GM12878 (cell line): Measurements from ENCODE around the gene TMEM163. TPM values are rescaled to one million over a fixed set of nuclear protein-coding genes. Genes with fewer than 3 reads are reported as not detected.

ENCODE experiments used
- BACH1 ChIP-seq: fragments of 450-650 bp; IDR thresholded peaks from 2 replicates; pipeline ENCODE4 v1.6.1; 2017; ENCODE audit warnings: mild to moderate bottlenecking, borderline replicate concordance
- BMI1 ChIP-seq: fragments of 450-650 bp; IDR thresholded peaks from 2 replicates; pipeline ENCODE4 v1.6.1; 2016; ENCODE audit warnings: mild to moderate bottlenecking, moderate library complexity, borderline replicate concordance
- CREB1 ChIP-seq: IDR thresholded peaks from 2 replicates; pipeline ENCODE4 v1.6.1; 2012; ENCODE audit warnings: low read depth, mild to moderate bottlenecking, inconsistent platforms
- DPF2 ChIP-seq: fragments of 450-650 bp; IDR thresholded peaks from 2 replicates; pipeline ENCODE4 v1.6.1; 2017; ENCODE audit warnings: mild to moderate bottlenecking
- EED ChIP-seq: sonication (generic); IDR thresholded peaks from 2 replicates; pipeline ENCODE4 v1.6.1; 2016; ENCODE audit warnings: antibody characterized with exemption, low read depth
- EP300 ChIP-seq, 2 experiments: fragments of 150-350 bp in 1 of 2; IDR thresholded peaks; 2 replicates each; pipeline ENCODE4 v1.6.1; 2011 to 2012; ENCODE audit warnings: low read depth in 2 of 2, low read length in 2 of 2, borderline replicate concordance in 1 of 2, improper control_type of control experiment in 1 of 2, inconsistent platforms in 1 of 2; ENCODE audit not compliant: control insufficient read depth in 1 of 2
- ESRRA ChIP-seq: IDR thresholded peaks from 2 replicates; pipeline ENCODE4 v1.6.1; 2012; ENCODE audit warnings: mild to moderate bottlenecking, low read length, improper control_type of control experiment
- ETV6 ChIP-seq, 2 experiments: fragments of 450-650 bp in 1 of 2; IDR thresholded peaks in 1 of 2; conservative IDR thresholded peaks in 1 of 2; 2 replicates each; pipeline ENCODE4 v1.6.1; 2014; ENCODE audit warnings: antibody characterized with exemption in 1 of 2, borderline replicate concordance in 1 of 2, low read depth in 1 of 2, mild to moderate bottlenecking in 1 of 2, moderate library complexity in 1 of 2
- GABPA ChIP-seq: IDR thresholded peaks from 2 replicates; pipeline ENCODE4 v1.6.1; 2014; ENCODE audit warnings: antibody characterized with exemption, low read depth, mild to moderate bottlenecking, inconsistent platforms
- HDGF ChIP-seq: fragments of 450-650 bp; IDR thresholded peaks from 2 replicates; pipeline ENCODE4 v1.6.1; 2016; ENCODE audit warnings: antibody characterized with exemption
- MXI1 ChIP-seq: fragments of 150-350 bp; IDR thresholded peaks from 2 replicates; pipeline ENCODE4 v1.6.1; 2011; ENCODE audit warnings: low read depth, mild to moderate bottlenecking, inconsistent platforms, low read length, improper control_type of control experiment
- MYB ChIP-seq: fragments of 150-350 bp; IDR thresholded peaks from 2 replicates; pipeline ENCODE4 v1.6.1; 2014; ENCODE audit warnings: mild to moderate bottlenecking, low read depth, low read length, borderline replicate concordance
- PAX8 ChIP-seq: fragments of 450-650 bp; IDR thresholded peaks from 2 replicates; pipeline ENCODE4 v1.6.1; 2017; ENCODE audit warnings: mild to moderate bottlenecking, moderate library complexity
- RFX5 ChIP-seq: IDR thresholded peaks from 2 replicates; pipeline ENCODE4 v1.6.1; 2011; ENCODE audit warnings: low read depth, low read length, improper control_type of control experiment
- RUNX3 ChIP-seq: IDR thresholded peaks from 2 replicates; pipeline ENCODE4 v1.6.1; 2012; ENCODE audit warnings: low read length, inconsistent platforms
- SMARCA5 ChIP-seq: fragments of 450-650 bp; IDR thresholded peaks from 2 replicates; pipeline ENCODE4 v1.6.1; 2017; ENCODE audit warnings: mild to moderate bottlenecking
- SREBF1 ChIP-seq: IDR thresholded peaks from 2 replicates; pipeline ENCODE4 v1.6.1; 2012; ENCODE audit warnings: mild to moderate bottlenecking, low read length
- STAT1 ChIP-seq: fragments of 450-650 bp; conservative IDR thresholded peaks from 2 replicates; pipeline ENCODE4 v1.6.1; 2014; ENCODE audit warnings: antibody characterized with exemption, mild to moderate bottlenecking
- ZSCAN29 ChIP-seq: fragments of 450-650 bp; IDR thresholded peaks from 2 replicates; pipeline ENCODE4 v1.6.1; 2017; ENCODE audit warnings: mild to moderate bottlenecking, moderate library complexity
- polyA plus RNA-seq, 11 experiments: library from polyadenylated mRNA; depleted of rRNA in 4 of 11; unstranded in 6 of 11; stranded (reverse) in 5 of 11; fragments of >200 nt; fragmentation: Nextera tagmentation in 4 of 11; fragmentation: Illumina TruSeq in 1 of 11; extraction: Ambion mirVana in 4 of 11; extraction: Trizol in 1 of 11; gene quantifications; 1 replicate in 1 of 11; 2 replicates in 10 of 11; pipeline versions ENCODE4 v1.2.1 to v1.2.3, GENCODE V29; 2011 to 2016; ENCODE audit warnings: inconsistent platforms in 2 of 11, missing spikeins in 2 of 11, low read depth in 1 of 11
- total RNA-seq, 4 experiments: library from RNA; depleted of rRNA in 3 of 4; stranded (reverse); fragments of >200 nt in 3 of 4; fragmentation: Illumina TruSeq in 1 of 4; extraction: Trizol in 1 of 4; gene quantifications; 2 replicates each; pipeline versions ENCODE4 v1.2.1 to v1.2.3, GENCODE V29; 2013 to 2021
- TF ChIP-seq, protein P1 (sequence below): IDR thresholded peaks from 2 replicates; pipeline ENCODE4 v1.6.1; 2012; ENCODE audit warnings: low read length, inconsistent platforms
- TF ChIP-seq, protein P2 (sequence below): fragments of 450-650 bp; formaldehyde crosslinking; IDR thresholded peaks from 2 replicates; pipeline ENCODE4 v1.5.0; 2022; ENCODE audit warnings: mild to moderate bottlenecking, missing genetic modification characterization
- TF ChIP-seq, protein P3 (sequence below): IDR thresholded peaks from 2 replicates; pipeline ENCODE4 v1.6.1; 2011; ENCODE audit warnings: mild to moderate bottlenecking, low read depth, low read length, moderate library complexity; ENCODE audit not compliant: insufficient replicate concordance
- TF ChIP-seq, protein P4 (sequence below): IDR thresholded peaks from 2 replicates; pipeline ENCODE4 v1.6.1; 2012; ENCODE audit warnings: low read depth, low read length, improper control_type of control experiment
- TF ChIP-seq, protein P5 (sequence below): IDR thresholded peaks from 2 replicates; pipeline ENCODE4 v1.6.1; 2011; ENCODE audit warnings: borderline replicate concordance, low read depth, mild to moderate bottlenecking, moderate library complexity, mixed read lengths, low read length; ENCODE audit not compliant: insufficient read depth; ENCODE audit errors: extremely low read length

TMEM163 gene
- total and polyA plus RNA-seq, 10 of the 15 experiments (the other 5 are each of a cell fraction or from before 2014, with no cell fraction given): 0.05 to 0.11 (median 0.07) TPM; not detected in 4

DNA sequence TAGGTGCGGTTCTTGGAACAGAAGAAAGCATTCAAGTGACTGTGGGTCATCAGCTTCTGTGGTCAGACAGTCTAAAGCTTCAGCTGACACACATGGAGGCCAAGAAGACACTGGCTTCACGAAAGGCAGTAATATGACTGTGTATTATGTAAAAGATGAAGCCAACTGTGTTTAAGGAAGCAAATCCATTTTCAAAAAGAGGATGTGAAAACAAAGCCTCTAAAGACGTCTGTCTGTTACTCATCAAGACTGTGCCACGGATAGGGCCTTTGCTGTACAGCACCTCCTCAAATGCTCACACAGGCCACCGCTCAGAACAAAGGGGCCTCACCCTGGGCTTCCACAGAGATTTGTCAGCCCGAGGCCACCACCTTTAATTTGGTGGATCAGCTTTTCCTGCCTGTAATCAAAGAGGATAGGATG, 21.1 kb upstream of the TMEM163 start (continued):
- TF ChIP-seq ZSCAN29 (no peak), MXI1 (peak; percentile 65; the same call in 1 of the 2 replicates), EED (peak; percentile 85), HDGF (no peak), CREB1 (peak; percentile 84), ESRRA (no peak), RFX5 (no peak), BMI1 (no peak), BACH1 (0 out of 2 replicates have a peak, but pooled peaks have one; percentile 12), EP300 (IDR thresholded peaks at IDR 0.05; ENCODE audit: borderline replicate concordance in 1 of 2, control insufficient read depth in 1 of 2, low read depth in 2 of 2, low read length in 2 of 2) (peak; percentile 68 to 94), GABPA (0 out of 2 replicates have a peak, but pooled peaks have one; percentile 10), SMARCA5 (0 out of 2 replicates have a peak, but pooled peaks have one; percentile 13), PAX8 (no peak), ETV6 (conservative IDR thresholded peaks at IDR 0.05 in 1 of 2, IDR thresholded peaks at IDR 0.05 in 1 of 2; ENCODE audit: borderline replicate concordance in 1 of 2, low read depth in 1 of 2) (no peak; a peak in 2 of 4 replicates), MYB (no peak), RUNX3 (peak; percentile 96), SREBF1 (no peak), STAT1 (no peak), DPF2 (peak; percentile 92)
- TF ChIP-seq, protein P1, sequence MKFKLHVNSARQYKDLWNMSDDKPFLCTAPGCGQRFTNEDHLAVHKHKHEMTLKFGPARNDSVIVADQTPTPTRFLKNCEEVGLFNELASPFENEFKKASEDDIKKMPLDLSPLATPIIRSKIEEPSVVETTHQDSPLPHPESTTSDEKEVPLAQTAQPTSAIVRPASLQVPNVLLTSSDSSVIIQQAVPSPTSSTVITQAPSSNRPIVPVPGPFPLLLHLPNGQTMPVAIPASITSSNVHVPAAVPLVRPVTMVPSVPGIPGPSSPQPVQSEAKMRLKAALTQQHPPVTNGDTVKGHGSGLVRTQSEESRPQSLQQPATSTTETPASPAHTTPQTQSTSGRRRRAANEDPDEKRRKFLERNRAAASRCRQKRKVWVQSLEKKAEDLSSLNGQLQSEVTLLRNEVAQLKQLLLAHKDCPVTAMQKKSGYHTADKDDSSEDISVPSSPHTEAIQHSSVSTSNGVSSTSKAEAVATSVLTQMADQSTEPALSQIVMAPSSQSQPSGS: peak; percentile 89; the same call in 1 of the 2 replicates
- TF ChIP-seq, protein P2, sequence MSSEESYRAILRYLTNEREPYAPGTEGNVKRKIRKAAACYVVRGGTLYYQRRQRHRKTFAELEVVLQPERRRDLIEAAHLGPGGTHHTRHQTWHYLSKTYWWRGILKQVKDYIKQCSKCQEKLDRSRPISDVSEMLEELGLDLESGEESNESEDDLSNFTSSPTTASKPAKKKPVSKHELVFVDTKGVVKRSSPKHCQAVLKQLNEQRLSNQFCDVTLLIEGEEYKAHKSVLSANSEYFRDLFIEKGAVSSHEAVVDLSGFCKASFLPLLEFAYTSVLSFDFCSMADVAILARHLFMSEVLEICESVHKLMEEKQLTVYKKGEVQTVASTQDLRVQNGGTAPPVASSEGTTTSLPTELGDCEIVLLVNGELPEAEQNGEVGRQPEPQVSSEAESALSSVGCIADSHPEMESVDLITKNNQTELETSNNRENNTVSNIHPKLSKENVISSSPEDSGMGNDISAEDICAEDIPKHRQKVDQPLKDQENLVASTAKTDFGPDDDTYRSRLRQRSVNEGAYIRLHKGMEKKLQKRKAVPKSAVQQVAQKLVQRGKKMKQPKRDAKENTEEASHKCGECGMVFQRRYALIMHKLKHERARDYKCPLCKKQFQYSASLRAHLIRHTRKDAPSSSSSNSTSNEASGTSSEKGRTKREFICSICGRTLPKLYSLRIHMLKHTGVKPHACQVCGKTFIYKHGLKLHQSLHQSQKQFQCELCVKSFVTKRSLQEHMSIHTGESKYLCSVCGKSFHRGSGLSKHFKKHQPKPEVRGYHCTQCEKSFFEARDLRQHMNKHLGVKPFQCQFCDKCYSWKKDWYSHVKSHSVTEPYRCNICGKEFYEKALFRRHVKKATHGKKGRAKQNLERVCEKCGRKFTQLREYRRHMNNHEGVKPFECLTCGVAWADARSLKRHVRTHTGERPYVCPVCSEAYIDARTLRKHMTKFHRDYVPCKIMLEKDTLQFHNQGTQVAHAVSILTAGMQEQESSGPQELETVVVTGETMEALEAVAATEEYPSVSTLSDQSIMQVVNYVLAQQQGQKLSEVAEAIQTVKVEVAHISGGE (CRISPR knock-in tag): no peak
- TF ChIP-seq, protein P3, sequence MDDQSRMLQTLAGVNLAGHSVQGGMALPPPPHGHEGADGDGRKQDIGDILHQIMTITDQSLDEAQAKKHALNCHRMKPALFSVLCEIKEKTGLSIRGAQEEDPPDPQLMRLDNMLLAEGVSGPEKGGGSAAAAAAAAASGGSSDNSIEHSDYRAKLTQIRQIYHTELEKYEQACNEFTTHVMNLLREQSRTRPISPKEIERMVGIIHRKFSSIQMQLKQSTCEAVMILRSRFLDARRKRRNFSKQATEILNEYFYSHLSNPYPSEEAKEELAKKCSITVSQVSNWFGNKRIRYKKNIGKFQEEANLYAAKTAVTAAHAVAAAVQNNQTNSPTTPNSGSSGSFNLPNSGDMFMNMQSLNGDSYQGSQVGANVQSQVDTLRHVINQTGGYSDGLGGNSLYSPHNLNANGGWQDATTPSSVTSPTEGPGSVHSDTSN: peak; percentile 73
- TF ChIP-seq, protein P4, sequence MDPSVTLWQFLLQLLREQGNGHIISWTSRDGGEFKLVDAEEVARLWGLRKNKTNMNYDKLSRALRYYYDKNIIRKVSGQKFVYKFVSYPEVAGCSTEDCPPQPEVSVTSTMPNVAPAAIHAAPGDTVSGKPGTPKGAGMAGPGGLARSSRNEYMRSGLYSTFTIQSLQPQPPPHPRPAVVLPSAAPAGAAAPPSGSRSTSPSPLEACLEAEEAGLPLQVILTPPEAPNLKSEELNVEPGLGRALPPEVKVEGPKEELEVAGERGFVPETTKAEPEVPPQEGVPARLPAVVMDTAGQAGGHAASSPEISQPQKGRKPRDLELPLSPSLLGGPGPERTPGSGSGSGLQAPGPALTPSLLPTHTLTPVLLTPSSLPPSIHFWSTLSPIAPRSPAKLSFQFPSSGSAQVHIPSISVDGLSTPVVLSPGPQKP: no peak
- TF ChIP-seq, protein P5, sequence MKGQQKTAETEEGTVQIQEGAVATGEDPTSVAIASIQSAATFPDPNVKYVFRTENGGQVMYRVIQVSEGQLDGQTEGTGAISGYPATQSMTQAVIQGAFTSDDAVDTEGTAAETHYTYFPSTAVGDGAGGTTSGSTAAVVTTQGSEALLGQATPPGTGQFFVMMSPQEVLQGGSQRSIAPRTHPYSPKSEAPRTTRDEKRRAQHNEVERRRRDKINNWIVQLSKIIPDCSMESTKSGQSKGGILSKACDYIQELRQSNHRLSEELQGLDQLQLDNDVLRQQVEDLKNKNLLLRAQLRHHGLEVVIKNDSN: no peak
